ENCODE measurements around the gene SMARCC2. TPM values are rescaled to one million over a fixed set of nuclear protein-coding genes. Genes with fewer than 3 reads are reported as not detected.

SMARCC2 gene
- total and polyA plus RNA-seq, 2 of the 13 experiments (the other 11 are each of a cell fraction or from before 2014, with no cell fraction given), result 21.3 to 24.1 TPM

DNA sequence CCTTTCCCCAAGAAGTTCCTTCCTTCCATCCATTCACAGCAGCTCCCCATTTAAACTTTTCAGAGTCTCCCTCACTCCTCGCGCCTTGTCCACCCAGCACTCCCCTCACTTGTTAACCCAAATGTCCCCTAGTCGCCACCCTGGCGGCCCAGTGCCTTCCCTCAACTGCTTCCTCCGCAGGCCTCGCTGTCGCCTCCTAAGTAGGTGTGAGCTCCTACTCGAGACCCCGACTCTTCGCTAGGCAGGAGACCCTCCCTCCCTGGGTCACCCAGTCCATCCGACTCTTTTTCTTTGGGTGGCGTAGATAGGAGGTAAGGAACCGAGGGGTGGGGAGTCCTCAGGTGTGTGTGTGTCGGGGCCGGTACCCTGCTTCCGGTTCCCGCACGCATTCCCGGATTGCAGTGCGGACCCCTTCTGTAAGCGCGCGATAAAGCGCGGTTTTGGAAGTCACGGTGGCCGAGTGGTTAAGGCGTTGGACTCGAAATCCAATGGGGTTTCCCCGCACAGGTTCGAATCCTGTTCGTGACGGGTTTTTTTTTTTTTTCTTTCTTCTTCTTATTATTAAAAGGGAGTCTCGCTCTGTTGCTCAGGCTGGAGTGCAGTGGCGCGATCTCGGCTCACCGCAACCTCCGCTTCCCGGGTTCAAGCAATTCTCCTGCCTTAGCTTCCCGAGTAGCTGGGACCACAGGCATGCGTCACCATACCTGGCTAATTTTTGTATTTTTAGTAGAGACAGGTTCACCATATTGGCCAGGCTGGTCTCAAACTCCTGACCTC is 823 bp upstream of the SMARCC2 start (continued):
- TF ChIP-seq ZNF350 (CRISPR knock-in tag; IDR thresholded peaks at IDR 0.05; ENCODE audit: borderline replicate concordance, low read depth), result peak; percentile 93
- TF ChIP-seq, protein P1, sequence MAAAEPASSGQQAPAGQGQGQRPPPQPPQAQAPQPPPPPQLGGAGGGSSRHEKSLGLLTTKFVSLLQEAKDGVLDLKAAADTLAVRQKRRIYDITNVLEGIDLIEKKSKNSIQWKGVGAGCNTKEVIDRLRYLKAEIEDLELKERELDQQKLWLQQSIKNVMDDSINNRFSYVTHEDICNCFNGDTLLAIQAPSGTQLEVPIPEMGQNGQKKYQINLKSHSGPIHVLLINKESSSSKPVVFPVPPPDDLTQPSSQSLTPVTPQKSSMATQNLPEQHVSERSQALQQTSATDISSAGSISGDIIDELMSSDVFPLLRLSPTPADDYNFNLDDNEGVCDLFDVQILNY (CRISPR knock-in tag; conservative IDR thresholded peaks at IDR 0.05), result no peak
- 0 out of 2 replicates have a peak, but pooled peaks have one; percentile 22 for TF ChIP-seq ZNF253 (CRISPR knock-in tag; IDR thresholded peaks at IDR 0.05; ENCODE audit: borderline replicate concordance)
- TF ChIP-seq CBX2 (IDR thresholded peaks at IDR 0.05; ENCODE audit: low read depth, low read length), result no peak
- no peak for TF ChIP-seq CBX2 (CRISPR knock-in tag; IDR thresholded peaks at IDR 0.05; ENCODE audit: low read depth)
- 0 out of 2 replicates have a peak, but pooled peaks have one; percentile 14 for TF ChIP-seq GMEB2 (CRISPR knock-in tag; IDR thresholded peaks at IDR 0.05; ENCODE audit: low read depth)
- peak; percentile 76 for TF ChIP-seq HOXA5 (CRISPR knock-in tag; IDR thresholded peaks at IDR 0.05)
- no peak for TF ChIP-seq BCL6 (CRISPR knock-in tag; IDR thresholded peaks at IDR 0.05)
- peak; percentile 71 for TF ChIP-seq GATAD1 (CRISPR knock-in tag; IDR thresholded peaks at IDR 0.05)
- peak; percentile 64 for TF ChIP-seq KAT8 (CRISPR knock-in tag; IDR thresholded peaks at IDR 0.05)
- peak; percentile 80 for TF ChIP-seq ZNF205 (CRISPR knock-in tag; IDR thresholded peaks at IDR 0.05)
- TF ChIP-seq, protein P2, sequence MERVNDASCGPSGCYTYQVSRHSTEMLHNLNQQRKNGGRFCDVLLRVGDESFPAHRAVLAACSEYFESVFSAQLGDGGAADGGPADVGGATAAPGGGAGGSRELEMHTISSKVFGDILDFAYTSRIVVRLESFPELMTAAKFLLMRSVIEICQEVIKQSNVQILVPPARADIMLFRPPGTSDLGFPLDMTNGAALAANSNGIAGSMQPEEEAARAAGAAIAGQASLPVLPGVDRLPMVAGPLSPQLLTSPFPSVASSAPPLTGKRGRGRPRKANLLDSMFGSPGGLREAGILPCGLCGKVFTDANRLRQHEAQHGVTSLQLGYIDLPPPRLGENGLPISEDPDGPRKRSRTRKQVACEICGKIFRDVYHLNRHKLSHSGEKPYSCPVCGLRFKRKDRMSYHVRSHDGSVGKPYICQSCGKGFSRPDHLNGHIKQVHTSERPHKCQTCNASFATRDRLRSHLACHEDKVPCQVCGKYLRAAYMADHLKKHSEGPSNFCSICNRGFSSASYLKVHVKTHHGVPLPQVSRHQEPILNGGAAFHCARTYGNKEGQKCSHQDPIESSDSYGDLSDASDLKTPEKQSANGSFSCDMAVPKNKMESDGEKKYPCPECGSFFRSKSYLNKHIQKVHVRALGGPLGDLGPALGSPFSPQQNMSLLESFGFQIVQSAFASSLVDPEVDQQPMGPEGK (CRISPR knock-in tag; IDR thresholded peaks at IDR 0.05), result no peak; the same call in 1 of the 2 replicates
- TF ChIP-seq FOSL2 (CRISPR knock-in tag; IDR thresholded peaks at IDR 0.05), result peak; percentile 47; the same call in 1 of the 2 replicates
- TF ChIP-seq, protein P3, sequence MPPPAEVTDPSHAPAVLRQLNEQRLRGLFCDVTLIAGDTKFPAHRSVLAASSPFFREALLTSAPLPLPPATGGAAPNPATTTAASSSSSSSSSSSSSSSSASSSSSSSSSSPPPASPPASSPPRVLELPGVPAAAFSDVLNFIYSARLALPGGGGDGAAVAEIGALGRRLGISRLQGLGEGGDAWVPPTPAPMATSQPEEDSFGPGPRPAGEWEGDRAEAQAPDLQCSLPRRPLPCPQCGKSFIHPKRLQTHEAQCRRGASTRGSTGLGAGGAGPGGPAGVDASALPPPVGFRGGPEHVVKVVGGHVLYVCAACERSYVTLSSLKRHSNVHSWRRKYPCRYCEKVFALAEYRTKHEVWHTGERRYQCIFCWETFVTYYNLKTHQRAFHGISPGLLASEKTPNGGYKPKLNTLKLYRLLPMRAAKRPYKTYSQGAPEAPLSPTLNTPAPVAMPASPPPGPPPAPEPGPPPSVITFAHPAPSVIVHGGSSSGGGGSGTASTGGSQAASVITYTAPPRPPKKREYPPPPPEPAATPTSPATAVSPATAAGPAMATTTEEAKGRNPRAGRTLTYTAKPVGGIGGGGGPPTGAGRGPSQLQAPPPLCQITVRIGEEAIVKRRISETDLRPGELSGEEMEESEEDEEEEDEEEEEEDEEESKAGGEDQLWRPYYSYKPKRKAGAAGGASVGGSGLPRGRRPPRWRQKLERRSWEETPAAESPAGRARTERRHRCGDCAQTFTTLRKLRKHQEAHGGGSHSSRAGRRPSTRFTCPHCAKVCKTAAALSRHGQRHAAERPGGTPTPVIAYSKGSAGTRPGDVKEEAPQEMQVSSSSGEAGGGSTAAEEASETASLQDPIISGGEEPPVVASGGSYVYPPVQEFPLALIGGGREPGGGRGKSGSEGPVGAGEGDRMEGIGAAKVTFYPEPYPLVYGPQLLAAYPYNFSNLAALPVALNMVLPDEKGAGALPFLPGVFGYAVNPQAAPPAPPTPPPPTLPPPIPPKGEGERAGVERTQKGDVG (CRISPR knock-in tag; IDR thresholded peaks at IDR 0.05; ENCODE audit: borderline replicate concordance), result peak; percentile 58; the same call in 1 of the 2 replicates
- TF ChIP-seq ZNF75D (CRISPR knock-in tag; IDR thresholded peaks at IDR 0.05; ENCODE audit: borderline replicate concordance), result no peak
- TF ChIP-seq HMG20B (CRISPR knock-in tag; conservative IDR thresholded peaks at IDR 0.05), result 0 out of 2 replicates have a peak, but pooled peaks have one; percentile 38
- TF ChIP-seq, protein P4, sequence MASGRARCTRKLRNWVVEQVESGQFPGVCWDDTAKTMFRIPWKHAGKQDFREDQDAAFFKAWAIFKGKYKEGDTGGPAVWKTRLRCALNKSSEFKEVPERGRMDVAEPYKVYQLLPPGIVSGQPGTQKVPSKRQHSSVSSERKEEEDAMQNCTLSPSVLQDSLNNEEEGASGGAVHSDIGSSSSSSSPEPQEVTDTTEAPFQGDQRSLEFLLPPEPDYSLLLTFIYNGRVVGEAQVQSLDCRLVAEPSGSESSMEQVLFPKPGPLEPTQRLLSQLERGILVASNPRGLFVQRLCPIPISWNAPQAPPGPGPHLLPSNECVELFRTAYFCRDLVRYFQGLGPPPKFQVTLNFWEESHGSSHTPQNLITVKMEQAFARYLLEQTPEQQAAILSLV (CRISPR knock-in tag; IDR thresholded peaks at IDR 0.05; ENCODE audit: borderline replicate concordance), result peak; percentile 74; the same call in 1 of the 2 replicates
- TF ChIP-seq, protein P5, sequence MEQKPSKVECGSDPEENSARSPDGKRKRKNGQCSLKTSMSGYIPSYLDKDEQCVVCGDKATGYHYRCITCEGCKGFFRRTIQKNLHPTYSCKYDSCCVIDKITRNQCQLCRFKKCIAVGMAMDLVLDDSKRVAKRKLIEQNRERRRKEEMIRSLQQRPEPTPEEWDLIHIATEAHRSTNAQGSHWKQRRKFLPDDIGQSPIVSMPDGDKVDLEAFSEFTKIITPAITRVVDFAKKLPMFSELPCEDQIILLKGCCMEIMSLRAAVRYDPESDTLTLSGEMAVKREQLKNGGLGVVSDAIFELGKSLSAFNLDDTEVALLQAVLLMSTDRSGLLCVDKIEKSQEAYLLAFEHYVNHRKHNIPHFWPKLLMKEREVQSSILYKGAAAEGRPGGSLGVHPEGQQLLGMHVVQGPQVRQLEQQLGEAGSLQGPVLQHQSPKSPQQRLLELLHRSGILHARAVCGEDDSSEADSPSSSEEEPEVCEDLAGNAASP (CRISPR knock-in tag; IDR thresholded peaks at IDR 0.05; ENCODE audit: borderline replicate concordance), result 0 out of 2 replicates have a peak, but pooled peaks have one; percentile 44
